ENCODE data around the gene SYNDIG1L. TPM values are rescaled to one million over a fixed set of nuclear protein-coding genes. Genes with fewer than 3 reads are reported as not detected.
A peak's percentile ranks its signal among the peaks of the same experiment; 100 is the strongest.

The SYNDIG1L gene
- 2.9 TPM for total RNA-seq
- long read RNA-seq, partial matches to known transcripts, result 0 of 9 reads
- long read RNA-seq, other reads (novel, unspliced or antisense), result 8 of 9 reads

- DNase-seq (no peak), ATAC-seq (no peak)
- Histone ChIP-seq H3K27ac (no peak within 1 kb of the TSS), H3K36me3 (no peaks in the 10 kb centered on the region), H3K9me3 (no peaks in the 10 kb centered on the region), H3K27me3 (peaks cover 9% of the 10 kb centered on the region), H3K4me1 (no peaks in the 10 kb centered on the region), H3K4me3 (no peak within 1 kb of the TSS)
- intact Hi-C loops (cut with DNase I), result no loop called here
- TF ChIP-seq CTCF (IDR thresholded peaks at IDR 0.05), result no peak
Measured at GRCh38 chr14:74426202-74426582, at the start of gene SYNDIG1L. SYNDIG1L (minus strand) TSS chr14:74426210; CDS start chr14:74409744, 16,466 bp downstream.

GRCh38 chr14:74475678-74476077, 49.7 kb upstream of the SYNDIG1L start:
- no peak for TF ChIP-seq CTCF (IDR thresholded peaks at IDR 0.05)
- Histone ChIP-seq H3K4me1 (peaks cover under 1% of the 10 kb centered on the region), H3K36me3 (peaks cover 85% of the 10 kb centered on the region), H3K27me3 (no peaks in the 10 kb centered on the region), H3K27ac (no peak overlapping the region), H3K4me3 (no peak overlapping the region), H3K9me3 (no peaks in the 10 kb centered on the region)
- ATAC-seq (no peak), DNase-seq (no peak)
- intact Hi-C loops (cut with DNase I), result loop anchor here (5.0 kb wide), 1 partner anchor 113 kb away; no protein-coding TSS in a partner anchor

GRCh38 chr14:74474376-74474775, 48.4 kb upstream of the SYNDIG1L start:
- Histone ChIP-seq H3K27me3 (no peaks in the 10 kb centered on the region), H3K9me3 (no peaks in the 10 kb centered on the region), H3K36me3 (peaks cover 71% of the 10 kb centered on the region), H3K4me1 (peaks cover 11% of the 10 kb centered on the region), H3K27ac (no peak overlapping the region), H3K4me3 (no peak overlapping the region)
- ATAC-seq (peak; percentile 10), DNase-seq (no peak)
- intact Hi-C loops (cut with DNase I), result no loop called here
- TF ChIP-seq CTCF (IDR thresholded peaks at IDR 0.05), result no peak

- no peak overlapping the region for H3K27ac ChIP-seq
- H3K4me3 ChIP-seq, result no peak overlapping the region
- H3K9me3 ChIP-seq, result no peaks in the 10 kb centered on the region
- no peak for TF ChIP-seq CTCF (IDR thresholded peaks at IDR 0.05)
- ATAC-seq, result peak; percentile 77
- H3K4me1 ChIP-seq, result peaks cover 11% of the 10 kb centered on the region
- intact Hi-C loops (cut with DNase I), result no loop called here
- no peak for DNase-seq
- H3K36me3 ChIP-seq, result peaks cover 55% of the 10 kb centered on the region
- no peaks in the 10 kb centered on the region for H3K27me3 ChIP-seq
Measured at GRCh38 chr14:74472601-74473000, 46.6 kb upstream of the SYNDIG1L start.

GRCh38 chr14:74469548-74470518, 43.8 kb upstream of the SYNDIG1L start:
- Histone ChIP-seq H3K27me3 (no peaks in the 10 kb centered on the region), H3K9me3 (no peaks in the 10 kb centered on the region), H3K27ac (no peak overlapping the region), H3K4me1 (peaks cover 11% of the 10 kb centered on the region), H3K36me3 (peaks cover 31% of the 10 kb centered on the region), H3K4me3 (no peak overlapping the region)
- intact Hi-C loops (cut with DNase I), result no loop called here
- no peak for TF ChIP-seq CTCF (IDR thresholded peaks at IDR 0.05)
- ATAC-seq, result no peak
- no peak for DNase-seq
